Suprapubic skin (tissue), 4 donors: ENCODE results near the gene ANKRD6.

ENCODE experiments used
- POLR2A ChIP-seq, 2 donors: fragments of 450-650 bp; IDR thresholded peaks; one replicate each; pipeline ENCODE4 v1.6.1; 2017; ENCODE audit warnings: antibody characterized with exemption in 2 of 2, mild to moderate bottlenecking in 2 of 2, moderate library complexity in 2 of 2
- POLR2AphosphoS5 ChIP-seq, 3 donors: sonication (generic); formaldehyde crosslinking; IDR thresholded peaks; one replicate each; pipeline ENCODE4 v1.6.1; 2017; ENCODE audit warnings: antibody characterized with exemption in 3 of 3
- TF ChIP-seq, protein P1 (sequence below), 2 donors: fragments of 200-600 bp in 1 of 2; fragments of 450-650 bp in 1 of 2; sonication (generic) in 1 of 2; IDR thresholded peaks; one replicate each; pipeline ENCODE4 v1.5.1; 2016 to 2019; ENCODE audit warnings: antibody characterized with exemption in 2 of 2, mild to moderate bottlenecking in 1 of 2, moderate library complexity in 1 of 2

- TF ChIP-seq, protein P1, sequence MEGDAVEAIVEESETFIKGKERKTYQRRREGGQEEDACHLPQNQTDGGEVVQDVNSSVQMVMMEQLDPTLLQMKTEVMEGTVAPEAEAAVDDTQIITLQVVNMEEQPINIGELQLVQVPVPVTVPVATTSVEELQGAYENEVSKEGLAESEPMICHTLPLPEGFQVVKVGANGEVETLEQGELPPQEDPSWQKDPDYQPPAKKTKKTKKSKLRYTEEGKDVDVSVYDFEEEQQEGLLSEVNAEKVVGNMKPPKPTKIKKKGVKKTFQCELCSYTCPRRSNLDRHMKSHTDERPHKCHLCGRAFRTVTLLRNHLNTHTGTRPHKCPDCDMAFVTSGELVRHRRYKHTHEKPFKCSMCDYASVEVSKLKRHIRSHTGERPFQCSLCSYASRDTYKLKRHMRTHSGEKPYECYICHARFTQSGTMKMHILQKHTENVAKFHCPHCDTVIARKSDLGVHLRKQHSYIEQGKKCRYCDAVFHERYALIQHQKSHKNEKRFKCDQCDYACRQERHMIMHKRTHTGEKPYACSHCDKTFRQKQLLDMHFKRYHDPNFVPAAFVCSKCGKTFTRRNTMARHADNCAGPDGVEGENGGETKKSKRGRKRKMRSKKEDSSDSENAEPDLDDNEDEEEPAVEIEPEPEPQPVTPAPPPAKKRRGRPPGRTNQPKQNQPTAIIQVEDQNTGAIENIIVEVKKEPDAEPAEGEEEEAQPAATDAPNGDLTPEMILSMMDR (IDR thresholded peaks at IDR 0.05): no peak
- TF ChIP-seq POLR2A (IDR thresholded peaks at IDR 0.05): no peak
- TF ChIP-seq POLR2AphosphoS5 (IDR thresholded peaks at IDR 0.05): no peak
Measured at GRCh38 chr6:89415185-89415584, 17.8 kb upstream of the ANKRD6 start.
